Left hindlimb (tissue), 1 donor: ENCODE measurements around the gene NFKB1.
"Not testable (repeated sequence)": the region's sequence is repeated elsewhere in the genome, so short reads cannot be mapped to it uniquely, and the experiment has no call there.

Source experiments
- DNase-seq: peaks from one replicate; pipeline ENCODE4 v3.0.0-alpha.2; 2018

NFKB1 gene

DNA sequence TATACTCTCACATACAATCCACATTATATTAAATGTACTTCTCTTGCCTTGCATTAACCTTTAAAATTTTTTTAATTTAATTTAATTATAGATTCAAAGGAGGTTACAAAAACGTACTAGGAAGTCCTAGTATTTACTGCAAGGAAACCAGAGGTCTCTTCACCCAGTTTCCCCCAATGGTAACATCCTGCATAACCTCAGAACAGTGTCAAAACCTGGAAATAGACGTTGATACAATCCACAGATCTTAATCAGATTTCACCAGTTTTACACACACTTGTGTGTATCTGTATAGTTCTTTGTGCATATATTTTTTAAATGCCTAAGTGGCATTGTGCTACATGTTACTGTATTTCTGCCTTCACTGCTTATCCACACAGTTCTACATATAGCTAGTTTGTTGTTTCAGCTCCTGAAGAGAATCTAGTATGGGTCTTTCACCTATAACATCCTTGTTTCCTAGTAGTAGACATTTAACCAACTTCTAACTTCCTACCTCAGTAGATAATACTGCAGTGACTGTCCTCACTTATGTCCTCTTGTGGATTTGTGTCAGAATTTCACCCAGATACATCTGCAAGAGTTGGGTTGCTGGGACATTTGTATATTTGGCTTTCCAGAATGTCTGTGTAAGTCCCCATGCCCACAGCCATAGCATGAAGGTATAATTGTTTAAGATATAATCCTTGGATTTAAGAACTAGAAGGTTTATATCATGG lies 103.2 kb downstream of the NFKB1 start:
- DNase-seq, result no peak

DNA sequence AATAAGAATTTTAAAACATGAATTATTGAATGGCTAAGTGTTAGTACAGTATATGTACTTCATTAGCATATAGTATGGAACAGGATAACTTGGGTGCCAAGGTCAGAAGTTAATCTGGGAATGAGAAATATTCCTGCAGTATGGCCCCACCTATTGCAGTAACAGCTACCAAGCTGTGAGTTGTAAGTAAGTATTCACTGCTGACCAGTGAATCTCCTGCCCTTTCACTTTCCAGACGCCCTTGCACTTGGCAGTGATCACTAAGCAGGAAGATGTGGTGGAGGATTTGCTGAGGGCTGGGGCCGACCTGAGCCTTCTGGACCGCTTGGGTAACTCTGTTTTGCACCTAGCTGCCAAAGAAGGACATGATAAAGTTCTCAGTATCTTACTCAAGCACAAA lies 105.1 kb downstream of the NFKB1 start:
- no peak for DNase-seq

DNA sequence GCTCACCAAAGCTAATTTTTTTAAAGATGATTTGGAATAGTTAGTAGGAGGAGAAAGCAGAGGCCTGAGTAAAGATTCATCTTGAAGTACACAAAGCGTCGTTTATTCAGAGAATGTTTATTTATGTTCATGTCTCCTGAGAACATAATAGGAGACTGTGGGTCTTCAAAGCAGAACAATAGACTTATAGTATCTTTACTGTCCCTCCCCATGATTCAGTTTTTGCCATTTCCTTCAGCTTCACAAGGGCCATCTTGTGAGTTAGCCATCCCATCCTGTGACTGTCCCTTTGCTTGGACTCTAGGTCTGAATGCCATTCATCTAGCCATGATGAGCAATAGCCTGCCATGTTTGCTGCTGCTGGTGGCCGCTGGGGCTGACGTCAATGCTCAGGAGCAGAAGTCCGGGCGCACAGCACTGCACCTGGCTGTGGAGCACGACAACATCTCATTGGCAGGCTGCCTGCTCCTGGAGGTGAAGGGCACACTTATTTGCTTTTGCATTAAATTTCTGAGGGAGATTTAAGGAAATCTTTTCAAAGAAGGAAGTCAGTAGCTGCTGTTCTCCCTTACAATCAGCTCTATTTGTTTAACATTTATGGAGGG lies 105.8 kb downstream of the NFKB1 start:
- DNase-seq, result no peak

DNA sequence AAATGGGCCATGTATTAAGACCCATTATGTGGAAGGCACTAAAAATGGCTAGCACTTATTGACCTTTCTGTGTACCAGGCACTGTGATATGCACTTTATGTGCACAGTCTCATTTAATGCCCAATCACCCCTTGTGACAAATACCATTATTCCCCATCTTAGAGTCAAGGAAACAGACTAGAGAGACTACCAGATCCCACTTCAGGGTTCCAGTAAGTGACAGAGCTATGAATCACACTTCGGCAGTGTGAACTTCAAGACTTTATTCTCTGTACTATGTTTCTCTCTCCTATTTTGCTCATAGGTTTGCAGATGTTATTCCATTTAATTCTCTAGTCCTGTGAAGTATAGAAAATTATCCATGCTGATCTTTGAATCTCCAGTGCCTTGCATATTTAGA lies 107.0 kb downstream of the NFKB1 start:
- no peak for DNase-seq

DNA sequence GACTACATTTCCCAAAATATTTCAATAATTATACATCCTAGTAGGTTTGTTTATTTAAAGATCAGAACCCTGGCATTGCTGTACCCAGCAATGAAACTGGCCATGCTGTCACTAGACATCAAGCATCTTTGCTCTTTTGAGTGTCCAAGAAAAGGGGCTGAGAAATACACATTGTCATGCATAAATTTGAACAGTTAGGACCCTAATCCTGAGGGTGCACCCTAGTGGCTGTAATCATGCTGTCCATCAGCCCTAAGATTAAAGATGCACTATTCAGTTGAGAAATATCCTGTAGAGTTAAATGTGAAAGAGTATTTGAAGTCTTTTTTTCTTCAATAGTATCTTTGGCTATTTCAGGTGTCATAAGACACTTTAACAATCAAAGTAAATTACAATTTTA lies 108.8 kb downstream of the NFKB1 start:
- DNase-seq, result no peak

DNA sequence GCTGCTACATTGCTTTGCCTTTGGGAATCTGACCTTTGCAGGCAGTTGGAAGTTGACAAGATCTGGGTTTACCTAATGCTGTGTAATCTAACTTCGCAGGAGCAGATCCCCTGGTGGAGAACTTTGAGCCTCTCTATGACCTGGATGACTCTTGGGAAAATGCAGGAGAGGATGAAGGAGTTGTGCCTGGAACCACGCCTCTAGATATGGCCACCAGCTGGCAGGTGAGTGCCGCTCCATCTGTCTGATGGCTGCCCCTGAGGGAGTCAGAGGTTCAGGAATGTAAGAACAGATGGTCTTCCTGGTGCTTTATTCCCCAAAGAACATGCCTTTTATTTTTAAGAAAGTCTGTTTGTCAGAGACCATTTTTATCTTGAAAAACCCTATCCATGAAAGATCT lies 109.3 kb downstream of the NFKB1 start:
- DNase-seq, result no peak

DNA sequence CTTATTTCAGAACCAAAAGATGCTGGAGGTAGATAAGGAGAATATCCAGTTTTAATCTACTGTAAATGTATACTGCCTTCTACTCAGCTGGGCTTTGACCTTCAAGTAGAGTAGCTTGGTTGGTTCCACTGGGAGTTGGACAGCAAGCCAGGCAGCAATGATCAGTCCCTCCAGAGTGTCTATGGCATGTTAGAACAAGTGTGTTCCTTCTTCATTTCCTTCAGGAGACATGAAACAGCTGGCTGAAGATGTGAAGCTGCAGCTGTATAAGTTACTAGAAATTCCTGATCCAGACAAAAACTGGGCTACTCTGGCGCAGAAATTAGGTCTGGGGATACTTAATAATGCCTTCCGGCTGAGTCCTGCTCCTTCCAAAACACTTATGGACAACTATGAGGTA lies 111.1 kb downstream of the NFKB1 start:
- DNase-seq, result no peak

DNA sequence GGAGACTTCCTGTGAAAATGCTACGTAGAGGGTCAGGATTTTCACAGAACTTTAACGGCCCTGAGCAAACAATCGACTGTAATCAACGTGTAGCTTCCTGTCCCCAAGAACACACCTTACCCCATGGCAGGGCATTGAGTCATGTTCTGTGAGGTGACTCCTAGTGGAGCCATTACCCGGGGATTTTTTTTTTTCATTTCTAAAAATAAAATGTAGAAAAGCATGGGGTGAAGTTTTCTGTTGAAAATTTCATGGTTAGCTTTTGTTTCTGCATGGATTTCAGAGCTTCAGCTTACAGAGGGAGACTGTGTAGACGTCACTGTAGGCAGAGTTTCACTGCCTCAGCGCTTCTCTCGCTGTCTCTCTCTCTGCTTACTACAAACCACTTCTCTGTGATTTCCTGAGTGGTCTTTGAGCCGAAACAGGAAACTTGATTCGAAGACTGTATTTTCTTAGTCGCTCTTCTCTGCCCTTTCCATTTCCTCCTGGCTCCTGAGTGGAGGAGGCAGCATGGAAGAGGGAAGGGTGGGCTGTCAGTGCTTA lies 111.7 kb downstream of the NFKB1 start:
- no peak for DNase-seq

DNA sequence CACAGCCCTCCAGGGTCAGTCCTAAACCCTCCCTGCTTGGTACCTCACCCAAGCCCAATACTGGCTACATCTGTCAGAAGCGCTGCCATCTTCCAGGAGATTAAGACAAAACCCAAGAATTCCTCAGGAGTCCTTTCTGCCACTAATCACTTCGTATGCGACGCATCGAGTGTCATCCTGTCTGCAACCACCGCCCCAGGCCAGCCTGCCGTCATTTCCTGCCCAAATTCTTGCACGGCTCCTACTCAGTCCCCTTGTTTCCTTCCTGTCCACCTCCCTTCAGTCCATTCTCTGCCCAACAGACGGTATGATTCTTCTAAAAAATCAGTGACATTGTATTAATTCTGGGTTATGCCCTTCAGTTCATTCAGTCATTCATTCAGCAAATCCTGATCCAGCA lies 113.6 kb downstream of the NFKB1 start:
- no peak for DNase-seq

DNA sequence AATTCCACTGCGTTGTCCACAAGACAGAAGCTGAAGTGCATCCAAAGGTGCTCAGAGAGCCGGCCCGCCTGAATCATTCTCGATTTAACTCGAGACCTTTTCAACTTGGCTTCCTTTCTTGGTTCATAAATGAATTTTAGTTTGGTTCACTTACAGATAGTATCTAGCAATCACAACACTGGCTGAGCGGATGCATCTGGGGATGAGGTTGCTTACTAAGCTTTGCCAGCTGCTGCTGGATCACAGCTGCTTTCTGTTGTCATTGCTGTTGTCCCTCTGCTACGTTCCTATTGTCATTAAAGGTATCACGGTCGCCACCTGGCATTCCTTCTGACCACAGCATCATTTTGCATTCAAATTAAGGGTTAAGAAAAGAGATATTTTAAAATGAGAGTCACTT lies 115.5 kb downstream of the NFKB1 start:
- no peak for DNase-seq

DNA sequence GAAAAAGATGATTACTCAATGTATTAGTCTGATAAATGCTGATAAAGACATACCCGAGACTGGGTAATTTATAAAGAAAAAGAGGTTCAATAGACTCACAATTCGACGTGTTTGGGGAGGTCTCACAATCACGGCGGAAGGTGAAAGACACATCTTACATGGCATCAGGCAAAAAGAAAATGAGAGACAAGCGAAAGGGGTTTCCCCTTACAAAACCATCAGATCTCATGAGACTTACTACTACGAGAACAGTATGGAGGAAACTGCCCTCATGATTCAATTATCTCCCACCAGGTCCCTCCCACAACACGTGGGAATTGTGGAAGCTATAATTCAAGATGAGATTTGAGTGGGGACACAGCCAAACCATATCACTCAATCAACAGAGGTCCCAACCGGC lies 117.9 kb downstream of the NFKB1 start:
- DNase-seq, result not testable (repeated sequence)

DNA sequence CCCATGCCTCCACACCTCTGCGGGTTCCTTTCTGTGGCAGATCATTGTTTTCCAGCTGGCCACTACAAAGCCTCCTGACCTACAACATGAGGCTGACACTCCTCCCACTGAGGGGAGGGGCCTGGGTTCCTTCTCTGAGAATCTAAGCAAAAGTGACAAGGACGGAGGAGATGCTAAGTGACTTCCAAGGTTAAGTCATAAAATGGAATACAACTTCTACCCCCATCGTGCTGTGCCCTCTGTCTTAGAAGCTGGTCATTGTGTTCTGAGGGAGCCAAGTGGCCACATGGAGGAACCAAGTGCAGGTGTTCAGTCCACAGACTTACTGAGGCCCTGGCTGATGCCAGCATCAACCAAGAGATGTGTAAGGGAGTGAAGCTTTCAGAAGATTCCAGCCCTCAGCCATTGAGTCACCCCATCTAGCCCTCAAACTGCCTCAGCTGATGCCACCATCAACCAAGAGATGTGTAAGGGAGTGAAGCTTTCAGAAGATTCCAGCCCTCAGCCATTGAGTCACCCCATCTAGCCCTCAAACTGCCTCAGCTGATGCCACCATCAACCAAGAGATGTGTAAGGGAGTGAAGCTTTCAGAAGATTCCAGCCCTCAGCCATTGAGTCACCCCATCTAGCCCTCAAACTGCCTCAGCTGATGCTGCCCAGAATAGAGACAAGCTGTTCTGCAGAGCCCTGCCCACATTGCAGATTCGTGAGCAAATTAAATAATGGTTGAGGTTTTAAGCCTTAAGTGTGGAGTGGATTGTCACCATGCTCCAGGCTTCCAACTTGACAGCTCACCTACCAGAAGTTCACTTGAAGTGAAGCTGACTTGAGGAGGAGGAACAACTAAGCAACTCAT lies 118.8 kb downstream of the NFKB1 start:
- not testable (repeated sequence) for DNase-seq

DNA sequence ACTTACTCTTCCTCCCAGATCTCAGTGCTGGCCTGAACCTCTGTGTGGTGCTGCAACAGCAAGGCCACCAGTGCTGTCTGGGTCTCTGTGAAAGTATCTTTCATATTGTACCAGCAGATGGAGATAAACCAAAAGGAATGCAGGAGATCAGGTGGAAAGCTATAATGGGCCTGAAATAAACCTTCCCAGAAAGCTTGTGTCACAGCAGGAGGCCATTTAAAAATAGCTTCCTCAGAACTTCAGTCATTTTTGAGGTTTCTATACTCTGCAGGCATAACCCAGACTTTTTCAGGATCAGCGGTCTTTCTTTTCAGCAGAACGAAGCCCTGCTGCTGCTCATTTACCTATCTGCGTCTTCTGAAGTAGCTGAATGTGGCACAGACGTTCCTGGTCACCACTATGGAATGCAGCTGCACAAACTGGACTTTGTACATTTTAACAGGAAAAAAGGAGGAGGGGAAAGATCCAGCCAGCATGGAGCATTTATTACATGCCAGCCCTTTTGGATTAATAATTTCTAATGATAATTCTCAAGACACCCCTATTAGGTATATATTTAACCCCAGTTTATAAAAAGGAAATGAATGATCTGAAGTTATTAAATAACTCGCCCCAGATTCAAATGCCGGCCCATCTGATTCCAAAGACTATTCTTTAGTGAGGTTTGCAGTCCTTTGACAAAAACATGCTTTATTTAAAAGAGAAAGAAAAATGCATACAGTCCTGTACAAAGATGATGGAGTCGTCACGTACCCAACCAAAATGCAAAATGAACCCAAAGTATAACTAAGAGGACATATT lies 119.7 kb downstream of the NFKB1 start:
- peak; percentile 42 for DNase-seq

DNA sequence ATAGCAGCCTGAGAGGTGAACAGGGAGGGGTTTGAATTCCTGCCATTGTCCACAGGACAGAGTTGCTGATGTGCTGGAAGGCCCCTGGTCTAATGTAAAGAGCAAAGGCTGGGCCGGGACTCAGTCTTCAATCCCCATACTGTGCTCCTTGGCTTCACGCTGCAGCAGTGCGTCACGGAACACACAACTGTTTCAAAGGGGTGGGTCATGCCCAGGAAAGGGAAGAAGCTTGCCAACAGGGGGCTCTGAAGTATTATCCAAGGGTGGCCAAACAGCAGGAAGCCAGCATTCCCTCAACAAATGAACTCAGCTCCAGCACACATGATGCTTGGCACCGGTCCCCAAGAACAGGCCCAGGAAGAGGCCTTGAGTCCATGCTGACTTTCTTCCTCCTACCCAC lies 122.5 kb downstream of the NFKB1 start:
- peak; percentile 53 for DNase-seq

DNA sequence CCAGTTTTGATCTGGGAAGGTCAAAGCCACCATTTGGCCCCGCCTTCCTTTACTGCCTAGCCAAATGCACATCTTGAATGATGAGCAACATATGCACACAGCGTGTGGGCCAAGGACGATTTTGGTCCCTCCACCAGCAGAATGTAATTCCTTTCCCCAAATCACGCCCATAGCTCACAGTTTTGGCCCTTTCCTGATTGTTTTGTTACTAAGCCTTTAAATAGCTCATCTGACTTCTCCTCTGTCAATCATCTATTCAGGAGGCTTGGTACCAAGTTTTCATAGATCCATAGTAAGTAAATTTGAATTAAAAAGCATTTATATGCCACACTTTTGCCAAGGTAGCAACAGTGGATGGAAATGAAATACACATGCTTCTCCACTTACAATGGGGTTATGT lies 123.3 kb downstream of the NFKB1 start:
- DNase-seq, result no peak

DNA sequence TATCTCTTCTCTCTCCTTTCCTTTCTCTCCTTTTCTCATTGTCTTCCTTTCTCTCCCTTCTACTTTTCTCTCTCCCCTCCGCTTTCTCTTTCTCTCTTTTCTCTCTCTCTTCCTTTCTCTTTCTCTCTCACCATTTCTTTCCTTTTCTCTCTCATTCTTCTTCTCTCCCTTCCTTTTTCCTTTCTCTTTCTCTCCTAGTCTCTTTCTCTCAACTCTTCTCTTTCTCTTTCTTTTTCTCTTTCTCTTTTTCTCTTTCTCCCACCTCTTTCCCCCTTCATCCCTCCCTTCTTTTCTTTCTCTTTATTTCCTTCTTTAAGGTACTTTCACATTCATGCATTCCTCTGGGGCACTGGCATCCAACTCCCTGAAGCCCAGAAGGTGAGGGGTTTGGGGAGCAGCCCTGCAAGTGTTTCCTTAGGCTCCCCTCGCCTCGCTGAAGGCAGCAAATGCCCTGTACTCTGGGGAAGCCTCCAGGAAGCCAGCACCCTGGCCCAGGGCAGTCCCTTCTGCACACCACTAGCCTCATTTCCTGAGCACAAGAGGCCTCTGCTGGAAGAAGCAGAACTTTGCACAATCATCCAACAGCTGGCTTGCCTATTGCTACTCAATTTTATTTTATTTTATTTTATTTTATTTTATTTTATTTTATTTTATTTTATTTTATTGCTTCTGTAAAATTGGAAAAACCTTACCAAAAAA lies 124.2 kb downstream of the NFKB1 start:
- DNase-seq, result no peak

DNA sequence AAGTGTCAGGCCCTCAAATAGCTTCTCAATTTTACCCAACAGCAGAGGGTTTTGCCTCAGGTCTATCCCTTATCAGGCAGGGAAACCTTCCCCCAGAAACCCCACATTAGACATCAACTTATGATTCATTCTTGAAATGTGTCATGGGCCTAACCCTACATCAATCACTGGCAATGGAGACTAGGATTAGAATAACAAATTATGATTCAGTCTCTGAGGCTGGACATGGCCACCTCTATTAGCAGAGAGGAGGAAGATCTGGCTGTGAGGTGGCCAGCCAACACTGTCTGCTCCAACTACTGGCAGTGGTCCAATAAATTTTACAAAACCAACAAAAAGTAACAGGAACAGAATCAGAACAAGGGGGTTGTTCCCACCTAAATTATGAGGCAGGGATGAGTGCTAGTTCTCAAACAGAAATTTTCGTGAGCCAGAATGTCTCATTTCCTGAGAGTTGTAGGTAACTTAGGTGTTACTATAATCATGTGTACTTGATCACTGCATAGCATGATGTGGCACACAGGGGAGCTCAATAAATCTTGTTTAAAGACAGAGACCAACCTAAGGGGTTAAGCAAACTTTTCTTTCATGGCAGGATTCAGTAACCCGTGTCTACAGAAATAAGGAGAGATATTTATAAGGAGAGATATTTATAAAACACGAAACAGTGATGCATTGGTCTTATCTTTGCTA lies 126.8 kb downstream of the NFKB1 start:
- DNase-seq, result no peak

DNA sequence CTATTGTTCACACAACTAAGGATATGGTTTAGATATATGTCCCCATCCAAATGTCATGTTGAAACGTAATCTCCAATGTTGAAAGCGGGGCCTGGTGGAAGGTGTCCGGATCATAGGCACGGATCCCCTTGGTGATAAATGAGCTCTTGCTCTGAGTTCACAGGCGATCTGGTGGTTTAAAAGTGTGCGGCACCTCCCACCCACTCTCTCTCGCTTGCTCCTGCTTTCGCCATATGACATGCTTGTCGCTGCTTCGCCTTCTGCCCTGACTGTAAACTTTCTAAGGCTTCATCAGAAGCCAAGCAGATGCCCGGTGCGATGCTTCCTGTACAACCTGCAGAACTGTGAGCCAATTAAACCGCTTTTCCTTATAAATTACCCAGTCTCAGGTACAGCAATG lies 128.5 kb downstream of the NFKB1 start:
- DNase-seq, result no peak

DNA sequence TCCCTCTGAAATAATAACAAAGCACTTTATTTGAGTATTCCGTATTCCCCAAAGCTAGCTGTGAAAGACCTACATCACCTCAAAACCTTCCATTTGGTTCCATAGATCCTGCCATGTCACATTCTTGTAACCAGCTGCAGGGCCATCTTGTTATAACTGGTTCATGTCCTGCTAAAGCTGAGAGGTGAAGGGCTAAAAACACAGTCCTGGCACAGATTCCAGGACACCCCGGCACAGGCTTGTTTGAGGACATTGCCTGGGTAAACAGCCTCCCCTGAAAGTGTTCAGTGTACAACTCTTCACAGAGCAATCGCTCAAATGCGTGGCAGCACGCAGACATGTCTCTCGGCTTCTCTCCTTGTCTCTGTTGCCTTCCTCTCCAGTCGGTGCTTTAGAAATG lies 130.5 kb downstream of the NFKB1 start:
- DNase-seq, result no peak

DNA sequence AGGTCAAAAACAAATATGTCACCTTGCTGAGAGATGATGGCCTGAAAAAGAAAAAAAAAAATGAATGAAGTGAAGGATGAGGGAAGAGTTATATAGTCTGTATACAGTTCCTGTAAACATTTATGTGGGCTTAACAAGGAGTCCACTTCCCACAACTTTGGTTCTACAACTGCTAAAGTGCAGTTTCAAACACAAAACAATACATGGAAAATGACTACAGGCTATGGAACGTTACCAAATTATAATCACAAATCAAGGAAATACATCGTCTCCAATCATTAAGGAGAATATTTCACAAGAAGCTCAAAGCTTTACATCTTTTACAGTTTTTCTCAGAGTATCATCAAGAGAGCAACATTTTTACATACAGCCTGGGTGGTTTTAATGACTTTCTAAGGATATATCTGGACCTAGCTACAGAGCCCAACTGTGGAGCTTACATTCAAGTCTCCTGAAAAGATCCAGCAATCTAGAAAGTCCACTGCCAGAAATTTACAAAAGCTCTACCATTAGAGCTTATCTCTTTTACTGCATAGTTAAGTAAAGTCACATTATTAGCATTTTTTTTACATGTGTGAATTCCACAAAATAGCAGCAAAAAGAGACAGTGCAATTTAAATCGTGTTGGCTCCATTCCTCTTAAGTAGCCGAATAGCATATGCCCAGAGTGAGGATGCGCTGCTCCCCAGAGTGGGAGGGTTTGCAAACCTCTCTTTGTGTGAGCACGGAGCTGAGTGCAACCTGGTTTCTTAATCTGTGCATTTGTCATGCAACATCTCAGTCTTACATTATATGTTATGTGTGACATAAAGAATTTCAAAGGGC lies 131.3 kb downstream of the NFKB1 start:
- DNase-seq, result no peak

DNA sequence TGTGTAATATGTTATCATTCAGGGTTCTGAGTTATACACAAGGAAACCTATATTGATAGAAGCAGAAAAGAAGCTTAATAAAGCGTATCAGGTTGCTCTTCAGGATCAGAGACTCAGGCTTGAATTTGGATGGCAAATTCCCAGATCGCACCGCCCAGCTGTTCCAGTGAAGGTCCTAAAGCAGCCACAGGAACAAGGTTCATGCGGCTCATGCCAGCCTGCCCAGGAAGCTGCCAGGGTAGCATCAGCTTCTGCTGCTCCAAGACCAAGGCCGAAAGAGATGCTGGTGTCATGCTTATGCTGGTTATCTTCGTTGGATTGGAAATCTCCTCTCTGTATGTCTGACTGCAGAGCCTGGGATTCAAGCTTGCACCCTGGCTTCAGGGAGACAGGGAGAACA lies 131.9 kb downstream of the NFKB1 start:
- DNase-seq, result no peak
